NCI-H69 (cell line): Measurements from ENCODE around the gene CIAO2B.
A peak's percentile ranks its signal among the peaks of the same experiment; 100 is the strongest.
"Not testable (repeated sequence)": the region's sequence is repeated elsewhere in the genome, so short reads cannot be mapped to it uniquely, and the experiment has no call there.

Experiments used
- DNase-seq: peaks from one replicate; lab custom pipeline; 2025; lab: John Stamatoyannopoulos, UW

CIAO2B gene

DNA sequence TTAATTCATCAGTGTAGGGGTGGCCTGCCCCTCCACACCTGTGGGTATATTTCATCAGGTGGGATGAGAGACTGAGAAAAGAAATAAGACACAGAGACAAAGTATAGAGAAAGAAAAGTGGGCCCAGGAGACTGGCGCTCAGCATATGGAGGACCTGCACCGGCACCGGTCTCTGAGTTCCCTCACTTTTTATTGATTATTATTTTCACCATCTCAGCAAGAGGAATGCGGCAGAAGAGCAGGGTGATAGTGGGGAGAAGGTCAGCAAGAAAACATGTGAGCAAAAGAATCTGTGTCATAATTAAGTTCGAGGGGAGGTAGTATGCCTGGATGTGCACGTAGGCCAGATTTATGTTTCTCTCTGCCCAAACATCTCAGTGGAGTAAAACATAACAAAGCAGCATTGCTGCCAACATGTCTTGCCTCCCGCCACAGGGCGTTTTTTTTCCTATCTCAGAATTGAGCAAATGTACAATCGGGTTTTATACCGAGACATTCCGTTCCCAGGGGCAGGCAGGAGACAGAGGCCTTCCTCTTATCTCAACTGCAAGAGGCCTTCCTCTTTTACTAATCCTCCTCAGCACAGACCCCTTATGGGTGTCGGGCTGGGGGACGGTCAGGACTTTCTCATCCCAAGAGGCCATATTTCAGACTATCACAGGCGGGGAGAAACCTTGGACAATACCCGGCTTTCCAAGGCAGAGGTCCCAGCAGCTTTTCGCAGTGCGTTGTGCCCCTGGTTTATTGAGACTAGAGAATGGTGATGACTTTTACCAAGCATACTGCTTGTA lies 21.4 kb upstream of the CIAO2B start:
- DNase-seq = not testable (repeated sequence)

DNA sequence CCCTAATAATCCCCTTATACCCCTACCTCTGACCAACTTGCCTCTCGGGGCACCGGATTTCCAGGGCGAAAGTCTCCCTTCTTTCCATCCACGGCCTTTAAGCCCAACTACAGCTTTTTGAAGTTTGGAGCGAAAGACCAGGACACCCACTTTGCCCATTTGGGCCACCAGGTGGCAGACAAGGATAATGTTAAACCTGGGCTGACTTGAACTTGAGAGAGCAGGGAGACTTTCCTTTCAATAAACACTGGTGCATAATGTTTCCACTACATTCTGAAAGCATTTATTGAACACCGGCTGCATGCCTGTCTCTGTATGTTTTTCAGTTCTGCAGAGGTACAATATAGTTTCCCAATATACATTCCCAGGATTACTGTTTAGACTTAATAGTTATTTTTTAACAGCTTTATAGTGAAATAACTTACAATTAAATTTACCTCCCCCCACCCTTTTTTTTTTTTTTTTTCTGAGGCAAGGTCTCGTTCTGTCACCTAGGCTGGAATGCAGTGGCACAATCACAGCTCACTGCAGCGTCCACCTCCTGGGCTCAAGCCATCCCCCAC lies 20.0 kb upstream of the CIAO2B start:
- DNase-seq = peak; percentile 77

DNA sequence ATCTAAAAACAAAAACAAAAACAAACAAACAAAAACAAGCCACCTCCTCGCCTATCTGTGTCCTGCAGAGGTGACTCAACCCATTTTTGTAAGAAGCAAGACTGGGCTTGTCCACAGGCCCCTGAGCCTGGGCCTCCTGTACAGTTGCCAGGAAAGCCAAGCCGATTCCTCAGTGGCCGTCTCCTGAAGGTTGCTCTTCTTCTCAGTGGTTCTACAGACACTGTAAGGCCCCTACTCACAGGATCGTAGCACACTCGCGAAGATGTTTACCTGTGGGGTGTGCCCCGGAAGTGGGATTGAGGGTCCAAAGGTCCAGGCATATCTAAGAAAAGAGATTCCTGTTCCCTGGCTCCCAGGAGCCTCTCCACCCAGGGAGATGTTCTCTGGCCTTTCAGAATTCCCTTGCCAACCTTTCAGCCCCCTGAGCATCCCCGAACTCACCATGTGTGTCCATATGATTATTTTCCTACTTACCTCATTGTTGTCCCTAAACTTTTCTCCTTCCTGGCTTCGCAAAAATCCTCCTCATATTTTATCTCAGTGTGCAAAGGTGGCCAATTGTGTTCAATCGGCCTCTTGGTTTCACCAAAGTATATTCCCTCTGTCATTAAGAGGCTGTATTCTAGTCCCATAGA lies 19.4 kb upstream of the CIAO2B start:
- DNase-seq = peak; percentile 36

DNA sequence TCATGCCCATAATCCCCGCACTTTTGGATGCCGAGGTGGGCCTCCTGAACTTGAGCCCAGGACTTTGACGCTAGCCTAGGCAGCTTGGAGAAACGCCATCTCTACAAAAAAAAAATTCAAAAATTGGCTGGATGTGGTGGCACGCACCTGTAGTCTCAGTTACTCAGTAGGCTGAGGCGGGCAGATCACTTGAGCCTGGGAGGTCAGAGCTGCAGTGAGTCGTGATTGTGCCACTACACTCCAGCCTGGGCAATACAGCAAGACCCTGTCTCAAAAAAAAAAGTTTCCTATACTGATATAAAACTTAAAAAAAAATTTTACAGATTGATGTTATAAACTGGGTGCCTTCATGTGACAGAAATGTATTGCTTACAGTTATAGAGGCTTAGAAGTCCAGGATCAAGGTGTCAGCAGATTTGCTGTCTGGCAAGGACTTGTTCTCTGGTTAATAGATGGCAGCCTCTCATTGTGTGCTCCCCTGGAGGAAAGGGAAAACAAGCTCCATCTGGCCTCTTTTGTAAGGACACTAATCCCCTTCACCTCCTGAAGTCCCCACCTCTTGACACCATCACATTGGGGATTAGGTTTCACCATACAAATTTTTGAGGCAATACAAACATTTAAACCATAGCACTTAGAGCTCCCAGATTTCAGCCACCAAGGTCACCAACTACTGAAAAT lies 18.4 kb upstream of the CIAO2B start:
- peak; percentile 79 for DNase-seq

DNA sequence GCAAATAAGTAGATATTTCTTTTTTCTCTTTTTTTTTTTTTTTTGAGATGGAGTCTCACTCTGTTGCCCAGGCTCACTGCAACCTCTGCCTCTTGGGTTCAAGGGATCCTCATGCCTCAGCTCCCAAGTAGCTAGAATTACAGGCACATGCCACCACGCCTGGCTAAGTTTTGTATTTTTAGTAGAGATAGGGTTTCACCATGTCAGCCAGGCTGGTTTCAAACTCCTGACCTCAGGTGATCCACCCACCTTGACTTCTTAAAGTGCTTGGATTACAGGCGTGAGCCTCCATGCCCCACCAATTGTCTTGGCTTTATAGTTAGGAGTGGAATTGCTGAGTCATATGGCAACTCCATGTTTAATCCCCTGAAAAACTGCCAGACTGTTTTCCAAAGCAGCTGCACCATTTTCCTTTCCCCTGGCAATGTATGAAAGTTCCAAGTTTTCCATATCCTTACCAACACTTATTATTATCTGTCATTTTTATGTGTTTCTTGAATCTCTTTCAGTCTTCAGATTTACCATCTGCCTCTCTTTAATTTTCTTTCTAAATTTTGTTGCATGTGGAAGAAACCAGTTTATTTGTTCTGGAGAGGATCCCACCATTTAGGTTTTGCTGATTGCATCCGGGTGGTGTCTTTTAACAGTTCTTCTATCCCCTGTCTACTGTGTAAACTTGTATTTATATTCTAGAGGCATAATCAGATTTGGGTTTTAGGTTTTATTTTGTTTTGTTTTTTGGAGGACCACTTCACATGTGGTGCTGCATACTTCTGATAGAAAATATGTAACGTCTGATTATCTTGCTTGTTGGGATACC lies 17.0 kb upstream of the CIAO2B start:
- peak; percentile 22 for DNase-seq

DNA sequence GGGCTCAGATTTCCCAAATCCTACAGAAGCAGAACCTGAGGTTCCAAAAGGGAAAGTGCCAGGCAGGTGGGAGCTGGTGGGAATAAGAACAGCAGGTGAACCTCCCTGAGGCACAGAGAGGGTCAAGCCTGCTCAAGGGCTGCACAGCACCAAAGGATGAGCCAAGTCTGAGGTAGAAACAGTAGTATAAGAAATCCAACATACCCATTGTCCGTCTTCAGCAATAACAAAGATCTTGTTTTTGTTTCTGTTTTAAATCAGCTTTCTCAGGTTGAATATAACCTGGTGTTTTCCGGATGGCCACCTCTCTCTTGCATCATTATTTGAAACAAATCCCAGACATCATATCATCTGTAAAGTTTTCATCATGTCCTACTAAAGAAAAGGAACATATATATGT lies 16.2 kb upstream of the CIAO2B start:
- no peak for DNase-seq

DNA sequence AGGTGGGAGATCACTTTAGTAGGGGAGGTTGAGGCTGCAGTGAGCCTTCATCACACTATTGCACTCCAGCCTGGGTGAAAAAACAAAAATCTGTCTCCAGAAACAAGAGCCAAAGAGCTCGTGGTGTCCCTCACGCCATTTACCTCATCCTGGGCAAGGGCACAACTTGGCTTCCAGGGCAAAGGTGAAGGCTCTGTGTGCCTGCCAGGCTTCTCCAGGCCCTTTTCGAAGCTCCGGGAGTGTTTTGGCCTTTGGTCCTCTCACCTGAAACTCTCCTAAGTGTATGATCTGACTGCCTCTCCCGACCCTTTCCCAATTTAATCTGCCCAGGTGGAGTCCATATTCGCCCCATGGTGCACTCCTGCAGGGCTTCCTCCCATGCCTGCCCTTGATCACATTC lies 15.3 kb upstream of the CIAO2B start:
- no peak for DNase-seq

DNA sequence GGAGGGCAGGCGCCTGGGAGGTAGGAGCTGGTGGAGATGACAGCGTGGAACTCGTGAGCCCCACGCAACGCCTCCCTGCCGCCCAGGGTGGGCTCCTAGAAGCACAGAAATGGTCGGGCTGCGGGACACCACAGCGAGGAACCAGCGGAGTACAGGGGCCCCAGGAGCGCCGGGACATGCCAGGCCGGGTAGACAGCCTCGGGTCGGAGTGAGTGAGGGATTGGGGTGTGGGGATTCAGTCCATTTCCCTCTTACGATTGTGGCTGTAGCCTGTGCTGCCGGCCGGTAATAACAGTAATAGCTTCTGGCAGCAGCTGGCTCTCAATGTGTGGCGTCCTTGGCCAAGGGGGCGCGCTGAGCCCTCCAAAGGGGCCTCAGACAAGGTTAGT lies 14.6 kb upstream of the CIAO2B start:
- peak; percentile 8 for DNase-seq

DNA sequence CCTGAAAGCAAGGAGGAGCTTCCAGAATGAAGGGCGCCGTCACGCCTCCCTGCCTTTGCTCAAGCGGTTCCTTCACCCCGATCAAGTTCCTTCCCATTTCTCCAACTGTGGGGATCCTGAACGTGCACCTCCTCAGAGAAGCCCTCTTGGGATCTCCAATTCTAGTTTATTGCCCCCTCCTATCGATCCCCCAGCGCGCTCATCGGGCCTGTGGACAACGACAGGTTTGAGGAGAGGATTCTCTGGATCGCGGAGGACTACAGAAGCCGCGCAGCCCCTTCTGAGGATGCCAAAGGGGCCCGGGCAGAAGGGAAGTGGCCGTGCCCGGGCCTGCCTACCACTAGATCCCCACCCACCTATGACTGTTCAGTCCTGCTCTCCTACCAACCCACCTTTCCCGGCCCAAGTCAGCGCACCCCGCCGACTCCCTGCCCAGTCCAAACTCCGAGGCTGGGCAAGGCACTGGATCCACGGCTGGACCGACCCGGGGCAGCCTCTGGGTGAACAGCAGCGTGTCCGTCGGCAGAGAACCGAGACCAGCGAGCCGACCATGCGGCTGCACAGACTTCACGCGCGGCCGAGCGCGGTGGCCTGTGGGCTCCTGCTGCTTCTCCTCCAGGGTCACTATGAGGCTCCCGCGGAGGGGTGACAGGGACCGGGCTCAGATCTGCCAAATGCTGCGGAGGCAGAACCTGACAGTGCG lies 14.1 kb upstream of the CIAO2B start:
- peak; percentile 28 for DNase-seq

DNA sequence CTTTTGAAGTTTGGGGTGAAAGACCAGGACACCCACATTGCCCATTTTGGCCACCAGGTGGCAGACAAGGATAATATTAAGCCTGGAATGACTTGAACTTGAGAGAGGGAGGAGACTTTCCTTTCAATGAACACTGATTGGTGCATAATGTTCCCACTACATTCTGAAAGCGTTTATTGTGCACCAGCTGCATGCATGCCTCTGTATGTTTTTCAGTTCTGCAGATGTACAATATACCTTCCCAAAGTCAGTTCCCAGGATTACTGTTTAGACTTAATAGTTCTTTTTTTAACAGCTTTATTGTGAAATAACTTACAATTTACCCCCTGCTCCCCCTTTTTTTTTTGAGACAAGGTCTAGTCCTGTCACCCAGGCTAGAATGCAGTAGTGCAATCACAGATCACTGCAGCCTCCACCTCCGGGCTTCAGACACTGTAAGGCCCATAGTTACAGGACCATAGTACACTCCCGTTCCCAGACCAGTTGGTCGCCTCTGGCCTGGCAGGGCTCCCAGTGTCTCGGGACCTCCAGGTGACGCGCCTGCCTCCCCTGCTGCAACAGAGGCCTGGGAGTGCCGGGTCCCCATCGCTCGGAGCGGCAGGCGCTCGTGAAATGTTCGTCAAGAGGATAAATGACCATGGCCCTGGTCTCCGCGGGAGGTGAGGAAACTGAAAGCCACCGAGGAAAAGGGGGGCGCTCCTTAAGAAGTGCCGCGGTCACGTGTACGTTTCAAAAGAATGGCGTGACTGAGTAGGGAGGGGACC lies 13.3 kb upstream of the CIAO2B start:
- peak; percentile 77 for DNase-seq

DNA sequence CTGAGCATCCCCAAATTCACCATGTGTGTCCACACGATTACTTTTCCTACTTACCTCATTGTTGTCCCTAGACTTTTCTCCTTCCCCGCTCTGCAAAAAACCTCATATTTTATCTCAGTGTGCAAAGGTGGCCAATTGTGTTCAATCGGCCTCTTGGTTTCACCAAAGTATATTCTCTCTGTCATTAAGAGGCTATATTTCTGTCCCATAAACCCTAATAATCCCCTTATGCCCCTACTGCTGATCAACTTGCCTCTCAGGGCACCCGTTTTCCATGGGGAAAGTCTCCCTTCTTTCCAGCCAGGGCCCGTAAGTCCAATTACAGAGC lies 12.7 kb upstream of the CIAO2B start:
- DNase-seq = no peak

DNA sequence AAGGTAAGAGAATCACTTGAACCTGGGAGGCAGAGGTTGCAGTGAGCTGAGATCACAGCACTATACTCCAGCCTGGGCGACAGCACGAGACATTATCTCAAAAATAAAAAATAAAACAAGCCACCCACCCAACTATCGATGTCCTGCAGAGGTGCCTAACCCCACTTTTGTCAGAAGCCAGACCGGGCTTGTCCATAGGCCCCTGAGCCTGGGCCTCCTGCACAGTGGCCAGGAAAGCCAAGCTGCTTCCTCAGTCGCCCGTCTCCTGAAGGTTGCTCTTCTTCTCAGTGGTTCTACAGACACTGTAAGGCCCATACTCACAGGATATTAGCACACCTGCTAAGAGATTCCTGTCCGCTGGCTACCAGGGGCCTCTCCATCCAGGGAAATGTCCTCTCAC lies 12.3 kb upstream of the CIAO2B start:
- DNase-seq = no peak

DNA sequence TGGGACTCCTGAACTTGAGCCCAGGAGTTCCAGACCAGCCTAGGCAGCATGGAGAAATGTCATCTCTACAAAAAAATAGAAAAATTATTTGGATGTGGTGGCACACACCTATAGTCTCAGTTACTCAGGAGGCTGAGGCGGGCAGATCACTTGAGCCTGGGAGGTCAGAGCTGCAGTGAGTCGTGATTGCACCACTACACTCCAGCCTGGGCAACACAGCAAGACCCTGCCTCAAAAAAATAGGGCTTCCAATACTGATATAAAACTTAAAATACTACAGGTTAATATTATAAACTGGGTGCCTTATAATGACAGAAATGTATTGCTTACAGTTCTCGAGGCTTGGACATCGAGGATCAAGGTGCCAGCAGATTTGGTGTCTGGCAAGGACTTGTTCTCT lies 11.7 kb upstream of the CIAO2B start:
- DNase-seq = no peak

DNA sequence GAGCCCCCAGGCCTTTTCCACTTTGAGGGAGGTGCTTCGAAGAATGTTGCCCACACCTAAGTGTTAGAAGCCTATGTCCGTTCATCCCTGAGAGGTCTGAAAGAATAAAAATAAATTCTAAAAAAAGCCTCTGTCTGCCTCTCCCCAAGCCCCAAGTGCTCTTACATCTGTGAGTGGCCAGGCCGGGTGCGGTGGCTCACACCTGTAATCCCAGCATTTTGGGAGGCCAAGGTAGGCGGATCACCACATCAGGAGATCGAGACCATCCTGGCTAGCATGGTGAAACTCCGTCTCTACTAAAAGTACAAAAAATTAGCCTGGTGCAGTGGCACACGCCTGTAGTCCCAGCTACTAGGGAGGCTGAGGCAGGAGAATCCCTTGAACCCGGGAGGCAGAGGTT lies 10.8 kb upstream of the CIAO2B start:
- DNase-seq = not testable (repeated sequence)

DNA sequence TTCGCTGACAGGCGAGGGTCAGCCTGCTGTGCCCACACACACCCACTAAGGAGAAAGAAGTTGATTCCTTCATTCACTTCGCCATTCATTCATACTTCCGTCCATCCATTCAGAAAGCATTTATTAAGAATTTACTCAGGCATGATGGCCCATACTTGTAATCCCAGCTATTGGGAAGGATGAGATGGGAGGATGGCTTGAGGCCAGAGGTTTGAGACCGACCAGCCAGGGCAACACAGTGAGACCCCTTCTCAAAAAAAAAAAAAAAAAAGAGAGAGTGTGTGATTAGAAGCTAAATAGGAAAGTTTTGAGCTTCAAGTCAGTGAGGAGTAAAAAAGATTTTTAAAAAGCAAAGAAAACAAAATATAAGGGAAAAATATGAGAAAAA lies 9.8 kb upstream of the CIAO2B start:
- no peak for DNase-seq

DNA sequence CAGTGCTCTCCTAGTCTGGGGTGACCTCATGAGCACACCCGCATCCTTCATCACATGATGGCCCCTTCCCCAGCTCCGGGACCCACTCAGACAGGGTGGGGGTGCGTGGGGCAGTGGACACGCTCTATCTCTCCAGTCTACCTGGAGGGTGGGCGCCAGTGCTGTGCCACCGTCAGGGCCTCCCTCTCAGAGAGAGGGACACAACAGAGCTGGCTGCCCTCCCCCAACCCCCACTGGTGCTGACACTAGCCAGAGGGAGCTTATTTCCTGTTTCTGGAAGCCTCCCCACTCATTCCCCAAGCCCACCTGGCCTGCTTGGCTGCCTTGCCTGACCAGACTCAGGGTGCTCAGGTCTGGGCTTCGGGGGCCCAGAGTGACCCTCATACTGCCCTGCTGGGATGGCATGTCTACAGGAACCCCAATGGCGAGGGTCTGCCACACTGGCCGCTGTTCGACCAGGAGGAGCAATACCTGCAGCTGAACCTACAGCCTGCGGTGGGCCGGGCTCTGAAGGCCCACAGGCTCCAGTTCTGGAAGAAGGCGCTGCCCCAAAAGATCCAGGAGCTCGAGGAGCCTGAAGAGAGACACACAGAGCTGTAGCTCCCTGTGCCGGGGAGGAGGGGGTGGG lies 9.3 kb upstream of the CIAO2B start:
- DNase-seq = no peak

DNA sequence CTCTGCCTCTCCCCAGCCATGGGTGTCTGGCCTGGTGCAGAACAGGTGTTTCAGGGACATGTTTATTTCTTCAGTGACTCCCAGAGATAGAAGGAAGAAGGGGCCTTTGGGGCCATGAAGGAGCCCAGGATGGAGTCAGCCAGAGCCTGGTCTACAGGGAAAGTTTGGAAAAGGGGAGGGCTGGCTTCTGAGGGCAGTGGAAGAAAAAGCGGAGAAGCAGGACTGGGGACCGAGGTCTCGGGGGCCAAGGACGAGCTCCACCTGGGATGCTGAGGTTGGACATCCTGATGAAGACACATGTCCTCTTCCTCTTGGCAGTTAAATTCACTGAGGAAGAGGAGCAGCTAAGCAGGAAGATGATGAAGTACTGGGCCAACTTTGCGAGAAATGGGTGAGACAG lies 8.8 kb upstream of the CIAO2B start:
- DNase-seq = no peak

DNA sequence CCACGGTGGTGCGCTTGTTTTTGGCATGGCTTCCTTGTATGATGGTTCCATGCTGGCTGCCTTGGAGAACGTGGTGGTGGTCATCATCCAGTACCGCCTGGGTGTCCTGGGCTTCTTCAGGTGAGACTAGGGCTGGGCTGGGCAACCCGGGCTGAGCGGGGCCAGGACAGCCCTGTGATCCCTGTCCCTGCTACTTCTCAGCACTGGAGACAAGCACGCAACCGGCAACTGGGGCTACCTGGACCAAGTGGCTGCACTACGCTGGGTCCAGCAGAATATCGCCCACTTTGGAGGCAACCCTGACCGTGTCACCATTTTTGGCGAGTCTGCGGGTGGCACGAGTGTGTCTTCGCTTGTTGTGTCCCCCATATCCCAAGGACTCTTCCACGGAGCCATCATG lies 6.0 kb upstream of the CIAO2B start:
- no peak for DNase-seq

DNA sequence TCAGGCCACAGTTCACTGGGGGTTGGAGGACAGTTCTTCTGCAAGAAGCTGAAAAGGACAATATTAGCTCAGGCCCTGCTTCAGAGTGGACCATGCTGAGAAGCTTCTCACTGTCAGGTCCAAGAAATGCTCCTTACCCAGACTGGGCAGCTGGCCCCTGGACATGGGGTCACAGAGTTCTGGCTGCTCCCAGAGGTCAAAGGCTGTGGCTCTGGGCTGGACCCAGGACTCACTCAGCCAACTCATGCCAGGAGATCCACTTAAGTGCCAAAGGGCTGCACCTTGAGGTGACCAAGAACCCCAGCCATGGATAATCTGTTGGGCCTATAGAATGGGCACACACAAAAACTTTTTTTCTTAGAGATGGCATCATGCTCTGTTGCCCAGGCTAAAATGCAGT lies 5.2 kb upstream of the CIAO2B start:
- DNase-seq = no peak

DNA sequence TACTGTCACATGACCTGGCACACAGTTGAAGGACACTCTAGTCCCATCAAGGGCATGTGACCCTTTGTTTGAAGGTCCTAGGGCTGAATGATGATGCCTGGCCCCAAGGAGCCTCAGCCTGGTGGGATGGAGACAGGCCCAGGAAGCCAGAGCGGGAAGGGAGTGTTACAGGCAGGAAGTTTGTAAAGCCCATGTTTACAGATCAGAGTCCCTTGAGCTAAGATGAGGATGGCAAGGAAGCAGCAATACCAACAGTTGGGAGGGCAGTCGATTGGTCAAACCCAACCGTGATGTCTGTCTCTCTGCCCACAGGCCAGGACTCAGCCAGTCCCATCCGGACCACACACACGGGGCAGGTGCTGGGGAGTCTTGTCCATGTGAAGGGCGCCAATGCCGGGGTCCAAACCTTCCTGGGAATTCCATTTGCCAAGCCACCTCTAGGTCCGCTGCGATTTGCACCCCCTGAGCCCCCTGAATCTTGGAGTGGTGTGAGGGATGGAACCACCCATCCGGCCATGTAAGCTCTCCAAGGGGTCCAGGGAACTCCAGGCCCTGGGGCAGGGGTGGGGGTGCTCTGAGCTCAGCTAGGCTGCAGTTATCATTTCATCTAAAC lies 3.6 kb upstream of the CIAO2B start:
- DNase-seq = no peak
